ENCODE measurements around the gene PAGE1.
"Not testable (repeated sequence)": the region's sequence is repeated elsewhere in the genome, so short reads cannot be mapped to it uniquely, and the experiment has no call there.

The PAGE1 gene

GRCh38 chrX:49695276-49696180, at the start of gene PAGE1:
Gene PAGE1 (minus strand): TSS chrX:49695984. CDS start chrX:49694770, 1,214 bp downstream.
- Histone ChIP-seq H3K27ac (ENCODE audit: low read depth, low read length) (no peak within 1 kb of the TSS), H3K4me1 (ENCODE audit: control insufficient read depth, insufficient read depth, low read length, unreplicated experiment) (no peaks in the 10 kb centered on the region), H3K79me2 (ENCODE audit: control insufficient read depth, insufficient read depth, low read length, unreplicated experiment) (no peaks in the 10 kb centered on the region), H3K4me3 (ENCODE audit: low read depth, low read length) (no peak within 1 kb of the TSS), H2AFZ (ENCODE audit: low read length, unreplicated experiment) (no peak within 1 kb of the TSS), H3K27me3 (ENCODE audit: insufficient read depth, low read length) (no peaks in the 10 kb centered on the region), H3K36me3 (ENCODE audit: insufficient read depth, low read length) (no peaks in the 10 kb centered on the region)

- not testable (repeated sequence) for H3K4me3 ChIP-seq (ENCODE audit: low read depth, low read length); H3K36me3 ChIP-seq (ENCODE audit: insufficient read depth, low read length)
These were observed 45.7 kb upstream of the PAGE1 start for GRCh38 chrX:49741501-49741900.

GRCh38 chrX:49727847-49728246, 32.1 kb upstream of the PAGE1 start:
- Histone ChIP-seq H3K27me3 (ENCODE audit: insufficient read depth, low read length) (no peaks in the 10 kb centered on the region), H3K79me2 (ENCODE audit: control insufficient read depth, insufficient read depth, low read length, unreplicated experiment) (no peaks in the 10 kb centered on the region), H2AFZ (ENCODE audit: low read length, unreplicated experiment) (no peak overlapping the region), H3K36me3 (ENCODE audit: insufficient read depth, low read length) (no peaks in the 10 kb centered on the region), H3K4me3 (ENCODE audit: low read depth, low read length) (no peak overlapping the region), H3K4me1 (ENCODE audit: control insufficient read depth, insufficient read depth, low read length, unreplicated experiment) (no peaks in the 10 kb centered on the region), H3K27ac (ENCODE audit: low read depth, low read length) (no peak overlapping the region)

More at GRCh38 chrX:49741501-49741900, 45.7 kb upstream of the PAGE1 start:
- H3K27ac ChIP-seq (ENCODE audit: low read depth, low read length); H3K27me3 ChIP-seq (ENCODE audit: insufficient read depth, low read length); H2AFZ ChIP-seq (ENCODE audit: low read length, unreplicated experiment); H3K4me1 ChIP-seq (ENCODE audit: control insufficient read depth, insufficient read depth, low read length, unreplicated experiment); H3K79me2 ChIP-seq (ENCODE audit: control insufficient read depth, insufficient read depth, low read length, unreplicated experiment): not testable (repeated sequence)

- Histone ChIP-seq H3K4me3 (ENCODE audit: low read depth, low read length) (no peak overlapping the region), H3K79me2 (ENCODE audit: control insufficient read depth, insufficient read depth, low read length, unreplicated experiment) (no peaks in the 10 kb centered on the region), H3K27me3 (ENCODE audit: insufficient read depth, low read length) (no peaks in the 10 kb centered on the region), H3K4me1 (ENCODE audit: control insufficient read depth, insufficient read depth, low read length, unreplicated experiment) (no peaks in the 10 kb centered on the region), H3K36me3 (ENCODE audit: insufficient read depth, low read length) (no peaks in the 10 kb centered on the region), H3K27ac (ENCODE audit: low read depth, low read length) (no peak overlapping the region), H2AFZ (ENCODE audit: low read length, unreplicated experiment) (no peak overlapping the region)
These were observed 31.2 kb upstream of the PAGE1 start for GRCh38 chrX:49726966-49727365.

GRCh38 chrX:49725923-49726904, 30.4 kb upstream of the PAGE1 start:
- no peaks in the 10 kb centered on the region for H3K79me2 ChIP-seq (ENCODE audit: control insufficient read depth, insufficient read depth, low read length, unreplicated experiment)
- no peaks in the 10 kb centered on the region for H3K36me3 ChIP-seq (ENCODE audit: insufficient read depth, low read length)
- no peak overlapping the region for H3K27ac ChIP-seq (ENCODE audit: low read depth, low read length)
- no peak overlapping the region for H2AFZ ChIP-seq (ENCODE audit: low read length, unreplicated experiment)
- no peak overlapping the region for H3K4me3 ChIP-seq (ENCODE audit: low read depth, low read length)
- no peaks in the 10 kb centered on the region for H3K4me1 ChIP-seq (ENCODE audit: control insufficient read depth, insufficient read depth, low read length, unreplicated experiment)
- H3K27me3 ChIP-seq (ENCODE audit: insufficient read depth, low read length) = no peaks in the 10 kb centered on the region

- Histone ChIP-seq H3K79me2 (ENCODE audit: control insufficient read depth, insufficient read depth, low read length, unreplicated experiment) (no peaks in the 10 kb centered on the region), H3K36me3 (ENCODE audit: insufficient read depth, low read length) (no peaks in the 10 kb centered on the region), H3K27ac (ENCODE audit: low read depth, low read length) (no peak overlapping the region), H2AFZ (ENCODE audit: low read length, unreplicated experiment) (no peak overlapping the region), H3K27me3 (ENCODE audit: insufficient read depth, low read length) (no peaks in the 10 kb centered on the region), H3K4me1 (ENCODE audit: control insufficient read depth, insufficient read depth, low read length, unreplicated experiment) (no peaks in the 10 kb centered on the region), H3K4me3 (ENCODE audit: low read depth, low read length) (no peak overlapping the region)
These were observed 29.6 kb upstream of the PAGE1 start for GRCh38 chrX:49725401-49725800.

GRCh38 chrX:49720106-49720505, 24.3 kb upstream of the PAGE1 start:
- not testable (repeated sequence) for H3K27me3 ChIP-seq (ENCODE audit: insufficient read depth, low read length); H3K27ac ChIP-seq (ENCODE audit: low read depth, low read length); H3K4me3 ChIP-seq (ENCODE audit: low read depth, low read length); H3K4me1 ChIP-seq (ENCODE audit: control insufficient read depth, insufficient read depth, low read length, unreplicated experiment); H2AFZ ChIP-seq (ENCODE audit: low read length, unreplicated experiment); H3K36me3 ChIP-seq (ENCODE audit: insufficient read depth, low read length); H3K79me2 ChIP-seq (ENCODE audit: control insufficient read depth, insufficient read depth, low read length, unreplicated experiment)

GRCh38 chrX:49712577-49712976, 16.8 kb upstream of the PAGE1 start:
- no peak overlapping the region for H3K4me3 ChIP-seq (ENCODE audit: low read depth, low read length)
- no peaks in the 10 kb centered on the region for H3K79me2 ChIP-seq (ENCODE audit: control insufficient read depth, insufficient read depth, low read length, unreplicated experiment)
- H2AFZ ChIP-seq (ENCODE audit: low read length, unreplicated experiment) = no peak overlapping the region
- H3K27ac ChIP-seq (ENCODE audit: low read depth, low read length) = no peak overlapping the region
- H3K4me1 ChIP-seq (ENCODE audit: control insufficient read depth, insufficient read depth, low read length, unreplicated experiment) = no peaks in the 10 kb centered on the region
- H3K27me3 ChIP-seq (ENCODE audit: insufficient read depth, low read length) = no peaks in the 10 kb centered on the region
- no peaks in the 10 kb centered on the region for H3K36me3 ChIP-seq (ENCODE audit: insufficient read depth, low read length)

GRCh38 chrX:49710744-49711319, 15.0 kb upstream of the PAGE1 start:
- Histone ChIP-seq H3K4me3 (ENCODE audit: low read depth, low read length) (no peak overlapping the region), H2AFZ (ENCODE audit: low read length, unreplicated experiment) (no peak overlapping the region), H3K36me3 (ENCODE audit: insufficient read depth, low read length) (no peaks in the 10 kb centered on the region), H3K27ac (ENCODE audit: low read depth, low read length) (no peak overlapping the region), H3K79me2 (ENCODE audit: control insufficient read depth, insufficient read depth, low read length, unreplicated experiment) (no peaks in the 10 kb centered on the region), H3K27me3 (ENCODE audit: insufficient read depth, low read length) (no peaks in the 10 kb centered on the region), H3K4me1 (ENCODE audit: control insufficient read depth, insufficient read depth, low read length, unreplicated experiment) (no peaks in the 10 kb centered on the region)

GRCh38 chrX:49704691-49705404, 9.1 kb upstream of the PAGE1 start:
- no peak overlapping the region for H3K4me3 ChIP-seq (ENCODE audit: low read depth, low read length)
- no peaks in the 10 kb centered on the region for H3K27me3 ChIP-seq (ENCODE audit: insufficient read depth, low read length)
- no peak overlapping the region for H3K27ac ChIP-seq (ENCODE audit: low read depth, low read length)
- H3K4me1 ChIP-seq (ENCODE audit: control insufficient read depth, insufficient read depth, low read length, unreplicated experiment) = no peaks in the 10 kb centered on the region
- H3K79me2 ChIP-seq (ENCODE audit: control insufficient read depth, insufficient read depth, low read length, unreplicated experiment) = no peaks in the 10 kb centered on the region
- H3K36me3 ChIP-seq (ENCODE audit: insufficient read depth, low read length) = no peaks in the 10 kb centered on the region
- H2AFZ ChIP-seq (ENCODE audit: low read length, unreplicated experiment) = no peak overlapping the region

All from ACC112 (cell line).